ENCODE results near the gene ASCL2. TPM values are rescaled to one million over a fixed set of nuclear protein-coding genes. Genes with fewer than 3 reads are reported as not detected.
A peak's percentile ranks its signal among the peaks of the same experiment; 100 is the strongest.

Gene ASCL2
- total RNA-seq, 2 experiments from 2014 or later = not detected

DNA sequence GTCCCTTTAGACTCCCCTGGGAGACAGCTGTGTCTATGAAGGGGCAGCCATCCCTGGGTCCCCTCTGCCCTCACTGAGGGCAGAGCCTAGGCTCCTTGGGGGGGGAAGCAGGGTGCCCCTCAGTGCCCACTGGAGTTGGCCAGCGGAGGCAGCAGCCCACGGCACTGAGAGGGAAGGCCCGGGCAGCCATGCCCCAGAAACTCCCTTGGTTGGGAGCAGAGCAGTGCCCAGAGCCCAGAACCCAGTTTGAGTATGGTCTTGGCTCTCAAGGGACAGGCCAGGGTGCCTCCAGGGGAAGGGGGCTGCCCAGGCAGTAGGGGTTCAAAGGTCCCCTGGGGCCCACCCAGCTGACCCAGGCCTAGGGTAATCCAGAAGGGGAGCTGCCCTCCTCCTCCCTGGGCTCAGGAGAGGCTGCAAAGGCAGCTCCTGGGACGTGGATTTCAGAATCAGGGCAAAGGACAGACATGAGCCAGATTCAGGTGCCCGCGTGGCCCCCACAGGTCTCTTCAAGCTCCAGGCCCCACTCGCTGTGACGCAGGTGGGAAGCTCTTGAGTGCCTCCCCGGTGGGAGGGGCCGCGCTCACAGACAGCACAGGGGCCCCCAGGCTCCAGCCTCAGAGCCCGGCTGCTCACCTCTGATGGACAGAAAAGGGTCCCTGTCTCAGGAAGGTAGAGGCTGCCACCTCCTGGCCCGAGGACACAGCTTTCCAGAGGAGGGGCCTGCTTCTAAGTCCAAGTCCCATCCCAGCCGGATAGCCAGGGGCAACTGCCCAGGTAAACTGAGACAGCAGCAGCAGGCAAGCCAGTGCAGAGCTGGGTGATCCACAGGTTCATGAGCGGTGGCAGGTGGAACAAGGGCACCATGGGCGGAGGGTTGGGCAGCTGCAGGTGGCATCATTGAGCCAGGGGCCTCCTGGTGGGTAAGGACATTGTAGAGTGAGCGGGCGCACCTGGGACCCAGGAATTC is 28.7 kb upstream of the ASCL2 start:
- Mint-ChIP-seq H3K27me3 (no peaks in the 10 kb centered on the region), H3K27ac (peak overlapping the region; percentile 89), H3K4me1 (ENCODE audit: low read depth) (peaks cover 53% of the 10 kb centered on the region), H3K9me3 (no peaks in the 10 kb centered on the region), H3K36me3 (ENCODE audit: low read depth) (peaks cover 19% of the 10 kb centered on the region), H3K4me3 (peak overlapping the region; percentile 87)
- Histone ChIP-seq H3K9me3 (ENCODE audit: control insufficient read depth in 1 of 2, insufficient read depth in 1 of 2, low read length in 2 of 2) (no peaks in the 10 kb centered on the region), H3K36me3 (ENCODE audit: insufficient read depth, low read length) (peaks cover 35% of the 10 kb centered on the region), H3K4me3 (ENCODE audit: low read length) (no peak overlapping the region), H3K27me3 (ENCODE audit: control insufficient read depth in 1 of 2, insufficient read depth in 2 of 2, low read length in 2 of 2) (no peaks in the 10 kb centered on the region), H3K4me1 (ENCODE audit: insufficient read depth, low read length) (peaks cover 49% of the 10 kb centered on the region), H3K27ac (ENCODE audit: low read depth in 1 of 2, low read length in 2 of 2) (peak overlapping the region; percentile 12 to 54)
- ATAC-seq (ENCODE audit: poor library complexity) (no peak), DNase-seq (peak in 4 of 14 experiments; percentile 18 to 31 (median 23))
- ChIA-PET POLR2A (interaction anchor here (1.3 kb wide), 1 partner anchor 101 kb away, joined by 4 read pairs; the partner anchor contains the start of gene TSSC4), CTCF (interaction anchor here (1.3 kb wide), 1 partner anchor 121 kb away, joined by 3 read pairs; no protein-coding TSS in a partner anchor)
- TF ChIP-seq, protein P1, sequence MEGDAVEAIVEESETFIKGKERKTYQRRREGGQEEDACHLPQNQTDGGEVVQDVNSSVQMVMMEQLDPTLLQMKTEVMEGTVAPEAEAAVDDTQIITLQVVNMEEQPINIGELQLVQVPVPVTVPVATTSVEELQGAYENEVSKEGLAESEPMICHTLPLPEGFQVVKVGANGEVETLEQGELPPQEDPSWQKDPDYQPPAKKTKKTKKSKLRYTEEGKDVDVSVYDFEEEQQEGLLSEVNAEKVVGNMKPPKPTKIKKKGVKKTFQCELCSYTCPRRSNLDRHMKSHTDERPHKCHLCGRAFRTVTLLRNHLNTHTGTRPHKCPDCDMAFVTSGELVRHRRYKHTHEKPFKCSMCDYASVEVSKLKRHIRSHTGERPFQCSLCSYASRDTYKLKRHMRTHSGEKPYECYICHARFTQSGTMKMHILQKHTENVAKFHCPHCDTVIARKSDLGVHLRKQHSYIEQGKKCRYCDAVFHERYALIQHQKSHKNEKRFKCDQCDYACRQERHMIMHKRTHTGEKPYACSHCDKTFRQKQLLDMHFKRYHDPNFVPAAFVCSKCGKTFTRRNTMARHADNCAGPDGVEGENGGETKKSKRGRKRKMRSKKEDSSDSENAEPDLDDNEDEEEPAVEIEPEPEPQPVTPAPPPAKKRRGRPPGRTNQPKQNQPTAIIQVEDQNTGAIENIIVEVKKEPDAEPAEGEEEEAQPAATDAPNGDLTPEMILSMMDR (IDR thresholded peaks at IDR 0.05) = peak; percentile 22
- intact Hi-C loops (cut with DNase I, micrococcal nuclease) = loop anchor here in 1 of 2 experiments (2.0 kb wide), 1 partner anchor 102 kb away; no protein-coding TSS in a partner anchor

DNA sequence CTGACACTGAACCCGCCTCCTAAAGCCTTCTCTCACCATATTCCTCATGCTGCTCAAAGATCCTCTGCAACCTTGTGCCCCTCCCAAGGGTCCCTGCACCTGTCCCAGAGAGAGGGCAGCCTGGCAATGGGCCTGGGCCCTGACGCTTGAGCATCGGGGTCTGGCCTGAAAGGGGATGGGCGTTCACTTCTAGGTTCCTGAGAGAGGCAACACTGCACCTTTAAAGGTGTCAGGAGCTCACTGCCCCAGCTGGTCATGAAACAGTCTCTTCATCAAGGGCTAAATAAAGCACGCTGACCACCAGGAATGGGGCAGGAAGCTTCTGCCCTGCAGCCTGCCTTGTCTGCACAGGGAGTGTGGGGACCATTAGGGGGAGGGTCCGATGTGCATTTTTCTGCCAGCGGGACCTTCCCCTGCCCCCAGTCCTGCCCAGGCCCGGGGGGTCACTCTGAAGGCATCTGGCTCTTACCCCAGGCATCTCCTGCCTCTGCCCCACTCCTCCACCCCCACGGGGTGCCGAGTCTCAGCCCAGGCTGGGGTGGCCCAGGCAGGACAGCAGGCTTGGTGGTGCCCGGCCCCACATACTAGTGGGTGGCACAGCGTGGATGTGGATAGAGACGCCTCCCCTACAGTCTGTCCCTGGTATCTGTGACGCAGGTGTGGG is 27.9 kb upstream of the ASCL2 start:
- peak in 1 of 14 experiments; percentile 12 for DNase-seq
- Mint-ChIP-seq H3K27ac (peak overlapping the region; percentile 68), H3K27me3 (no peaks in the 10 kb centered on the region), H3K4me1 (ENCODE audit: low read depth) (peaks cover 52% of the 10 kb centered on the region), H3K9me3 (no peaks in the 10 kb centered on the region), H3K4me3 (peak overlapping the region; percentile 61), H3K36me3 (ENCODE audit: low read depth) (peaks cover 19% of the 10 kb centered on the region)
- POLR2A ChIA-PET = interaction anchor here (1.3 kb wide), 1 partner anchor 102 kb away, joined by 4 read pairs; the partner anchor contains the start of gene TSSC4
- TF ChIP-seq, protein P1 (IDR thresholded peaks at IDR 0.05) = no peak
- H3K36me3 ChIP-seq (ENCODE audit: insufficient read depth, low read length) = peaks cover 34% of the 10 kb centered on the region
- peaks cover 49% of the 10 kb centered on the region for H3K4me1 ChIP-seq (ENCODE audit: insufficient read depth, low read length)
- peak overlapping the region; percentile 12 to 54 for H3K27ac ChIP-seq (ENCODE audit: low read depth in 1 of 2, low read length in 2 of 2)
- CTCF ChIA-PET = interaction anchor here (1.3 kb wide), 1 partner anchor 122 kb away, joined by 3 read pairs; no protein-coding TSS in a partner anchor
- no peaks in the 10 kb centered on the region for H3K27me3 ChIP-seq (ENCODE audit: control insufficient read depth in 1 of 2, insufficient read depth in 2 of 2, low read length in 2 of 2)
- no peak overlapping the region for H3K4me3 ChIP-seq (ENCODE audit: low read length)
- no peak for ATAC-seq (ENCODE audit: poor library complexity)
- H3K9me3 ChIP-seq (ENCODE audit: control insufficient read depth in 1 of 2, insufficient read depth in 1 of 2, low read length in 2 of 2) = no peaks in the 10 kb centered on the region
- intact Hi-C loops (cut with DNase I, micrococcal nuclease) = loop anchor here in 1 of 2 experiments (2.0 kb wide), 1 partner anchor 101 kb away; no protein-coding TSS in a partner anchor

DNA sequence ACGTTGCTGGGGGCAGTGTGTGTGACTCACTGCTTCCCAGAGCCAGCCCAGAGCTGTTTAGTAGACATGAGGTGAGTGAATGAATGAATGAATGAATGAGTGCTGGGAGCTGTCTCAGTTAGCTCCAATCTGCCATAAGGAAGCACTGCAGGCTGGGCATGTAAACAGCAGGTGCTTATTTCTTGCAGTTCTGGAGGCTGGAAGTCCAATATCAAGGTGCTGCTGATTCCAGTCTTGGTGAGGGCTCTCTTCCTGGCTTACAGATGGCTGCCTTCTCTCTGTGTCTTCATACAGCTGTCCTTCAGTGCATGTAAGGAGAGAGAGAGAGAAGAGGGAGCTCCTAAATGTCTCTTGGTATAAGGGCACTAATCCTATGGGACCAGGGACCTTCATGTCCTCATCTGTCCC is 27.2 kb upstream of the ASCL2 start:
- Mint-ChIP-seq H3K27ac (peak overlapping the region; percentile 68), H3K27me3 (no peaks in the 10 kb centered on the region), H3K36me3 (ENCODE audit: low read depth) (peaks cover 19% of the 10 kb centered on the region), H3K4me1 (ENCODE audit: low read depth) (peaks cover 46% of the 10 kb centered on the region), H3K4me3 (peak overlapping the region; percentile 61), H3K9me3 (no peaks in the 10 kb centered on the region)
- ChIA-PET CTCF (no interaction called here), POLR2A (no interaction called here)
- H3K4me1 ChIP-seq (ENCODE audit: insufficient read depth, low read length) = peaks cover 44% of the 10 kb centered on the region
- no peaks in the 10 kb centered on the region for H3K27me3 ChIP-seq (ENCODE audit: control insufficient read depth in 1 of 2, insufficient read depth in 2 of 2, low read length in 2 of 2)
- H3K36me3 ChIP-seq (ENCODE audit: insufficient read depth, low read length) = peaks cover 34% of the 10 kb centered on the region
- intact Hi-C loops (cut with DNase I, micrococcal nuclease) = loop anchor here in 1 of 2 experiments (2.0 kb wide), 1 partner anchor 101 kb away; no protein-coding TSS in a partner anchor
- peak overlapping the region in 1 of 2 donors; percentile 18 for H3K27ac ChIP-seq (ENCODE audit: low read depth in 1 of 2, low read length in 2 of 2)
- H3K4me3 ChIP-seq (ENCODE audit: low read length) = no peak overlapping the region
- TF ChIP-seq, protein P1 (IDR thresholded peaks at IDR 0.05) = no peak
- no peaks in the 10 kb centered on the region for H3K9me3 ChIP-seq (ENCODE audit: control insufficient read depth in 1 of 2, insufficient read depth in 1 of 2, low read length in 2 of 2)
- ATAC-seq (ENCODE audit: poor library complexity) = no peak
- no peak for DNase-seq

Data from CD4-positive, alpha-beta T cell (primary cell).